PFSK-1 (cell line): ENCODE measurements around the gene AGTR1.

Experiments
- FOXP2 ChIP-seq: optimal IDR thresholded peaks from 2 replicates; pipeline ENCODE3; 2011; ENCODE audit warnings: borderline replicate concordance, control low read depth, inconsistent platforms; ENCODE audit not compliant: insufficient read depth; ENCODE audit errors: extremely low read length, extremely low read depth
- POLR2AphosphoS5 ChIP-seq: IDR thresholded peaks from 2 replicates; pipeline ENCODE4 v1.6.1; 2012; ENCODE audit warnings: low read depth, mild to moderate bottlenecking, control low read depth, low read length, moderate library complexity
- REST ChIP-seq, 2 experiments: IDR thresholded peaks; 2 replicates each; pipeline versions ENCODE4 v1.6.1 to v1.8.0; 2011 to 2012; ENCODE audit warnings: low read depth in 2 of 2, low read length in 2 of 2, control low read depth in 1 of 2, inconsistent platforms in 1 of 2, mild to moderate bottlenecking in 1 of 2, moderate library complexity in 1 of 2; ENCODE audit not compliant: insufficient read depth in 1 of 2
- SIN3A ChIP-seq: IDR thresholded peaks from 2 replicates; pipeline ENCODE4 v1.6.1; 2012; ENCODE audit warnings: mild to moderate bottlenecking, low read length, moderate library complexity, borderline replicate concordance; ENCODE audit not compliant: insufficient read depth
- TAF1 ChIP-seq: IDR thresholded peaks from 2 replicates; pipeline ENCODE4 v1.6.1; 2012; ENCODE audit warnings: low read length, control low read depth, borderline replicate concordance; ENCODE audit not compliant: insufficient read depth

AGTR1 gene

GRCh38 chr3:148772361-148772760, 74.7 kb downstream of the AGTR1 start:
- TF ChIP-seq REST (IDR thresholded peaks at IDR 0.05; ENCODE audit: insufficient read depth in 1 of 2, low read depth in 2 of 2, low read length in 2 of 2) = no peak
- TF ChIP-seq FOXP2 = no peak
- TF ChIP-seq POLR2AphosphoS5 = no peak

GRCh38 chr3:148772835-148773234, 75.1 kb downstream of the AGTR1 start:
- TF ChIP-seq POLR2AphosphoS5 = no peak
- no peak for TF ChIP-seq TAF1
- no peak for TF ChIP-seq SIN3A
- no peak for TF ChIP-seq FOXP2
- TF ChIP-seq REST (IDR thresholded peaks at IDR 0.05; ENCODE audit: insufficient read depth in 1 of 2, low read depth in 2 of 2, low read length in 2 of 2) = no peak

GRCh38 chr3:148773805-148774204, 76.1 kb downstream of the AGTR1 start:
- TF ChIP-seq POLR2AphosphoS5 = no peak
- TF ChIP-seq SIN3A = no peak
- no peak for TF ChIP-seq FOXP2
- TF ChIP-seq TAF1 = no peak
- TF ChIP-seq REST (IDR thresholded peaks at IDR 0.05; ENCODE audit: insufficient read depth in 1 of 2, low read depth in 2 of 2, low read length in 2 of 2) = no peak

GRCh38 chr3:148778926-148779325, 81.2 kb downstream of the AGTR1 start:
- TF ChIP-seq FOXP2 (no peak), SIN3A (no peak), REST (IDR thresholded peaks at IDR 0.05; ENCODE audit: insufficient read depth in 1 of 2, low read depth in 2 of 2, low read length in 2 of 2) (no peak), TAF1 (no peak), POLR2AphosphoS5 (no peak)

GRCh38 chr3:148789146-148789545, 91.4 kb downstream of the AGTR1 start:
- no peak for TF ChIP-seq SIN3A
- no peak for TF ChIP-seq REST (IDR thresholded peaks at IDR 0.05; ENCODE audit: insufficient read depth in 1 of 2, low read depth in 2 of 2, low read length in 2 of 2)
- TF ChIP-seq TAF1 = no peak
- no peak for TF ChIP-seq POLR2AphosphoS5
- TF ChIP-seq FOXP2 = no peak
